NCI-H1105 (cell line): ENCODE results near the gene ALKBH5.

ENCODE experiments used
- DNase-seq: peaks from one replicate; lab custom pipeline; 2025; lab: John Stamatoyannopoulos, UW

ALKBH5 gene

DNA sequence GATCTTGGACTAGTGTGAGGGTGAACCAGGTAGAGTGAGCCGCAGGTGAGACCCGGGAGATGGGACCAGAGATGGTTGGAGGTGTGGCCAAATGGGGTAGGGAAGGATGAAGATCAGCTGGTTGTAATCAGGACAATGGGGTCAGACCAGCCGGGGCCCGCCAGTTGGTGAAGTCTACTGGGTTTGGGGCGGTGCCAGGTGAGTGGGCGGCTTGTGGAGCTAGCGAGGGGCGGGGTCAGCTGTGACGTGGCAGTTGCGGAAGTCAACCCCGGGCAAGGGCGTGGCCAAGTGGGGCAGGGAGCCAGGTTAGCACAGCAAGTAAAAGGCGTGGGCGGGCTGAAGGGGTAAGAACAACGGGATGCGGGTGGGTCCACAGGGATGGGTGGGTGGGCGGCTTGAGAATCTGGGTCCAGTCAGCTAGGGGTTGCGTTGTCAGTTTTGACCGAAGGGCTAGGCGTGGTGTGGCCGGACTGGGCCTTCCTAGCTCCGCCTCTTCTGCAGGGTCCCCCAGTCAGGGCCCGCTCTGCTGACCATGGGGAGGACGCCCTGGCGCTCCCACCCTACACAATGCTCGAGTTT, 25.5 kb upstream of the ALKBH5 start:
- DNase-seq, result no peak

- no peak for DNase-seq
Observed at GRCh38 chr17:18159551-18160120, 24.0 kb upstream of the ALKBH5 start.

DNA sequence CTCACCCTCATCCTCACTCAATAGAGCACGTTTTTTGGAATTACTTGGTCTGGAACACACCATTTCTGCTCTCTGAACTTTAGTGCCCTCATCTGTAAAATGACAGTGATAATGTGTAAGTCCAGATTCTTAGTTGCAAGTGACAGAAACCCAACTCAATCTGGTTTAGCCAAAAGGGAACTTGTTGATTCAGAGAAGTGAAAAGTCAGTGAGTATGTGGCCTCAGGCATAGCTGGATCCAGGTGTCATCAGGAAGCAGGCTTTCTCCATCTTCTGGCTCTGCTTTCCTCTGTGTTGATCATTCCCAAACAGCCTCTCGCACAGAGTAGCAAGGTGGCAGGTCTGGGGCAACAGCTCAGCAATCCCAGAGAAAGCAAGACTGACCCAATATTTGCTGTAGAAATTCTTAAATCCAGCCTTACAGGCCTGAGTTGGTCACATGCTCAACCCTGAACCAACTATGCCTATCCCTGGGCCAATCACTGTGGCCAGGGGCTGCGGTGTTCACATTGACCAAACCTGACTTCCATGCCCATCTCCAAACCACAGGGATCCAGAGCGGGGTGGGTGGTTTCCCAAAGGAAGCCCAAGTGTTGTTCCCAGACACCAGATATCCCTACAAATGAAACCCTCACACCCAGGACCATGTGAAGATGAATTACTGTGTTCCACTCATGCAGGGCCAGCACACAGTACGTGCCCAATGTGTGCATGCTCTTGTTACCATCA, 23.3 kb upstream of the ALKBH5 start:
- DNase-seq, result no peak

- DNase-seq, result no peak
Observed at GRCh38 chr17:18161207-18162145, 22.2 kb upstream of the ALKBH5 start.

DNA sequence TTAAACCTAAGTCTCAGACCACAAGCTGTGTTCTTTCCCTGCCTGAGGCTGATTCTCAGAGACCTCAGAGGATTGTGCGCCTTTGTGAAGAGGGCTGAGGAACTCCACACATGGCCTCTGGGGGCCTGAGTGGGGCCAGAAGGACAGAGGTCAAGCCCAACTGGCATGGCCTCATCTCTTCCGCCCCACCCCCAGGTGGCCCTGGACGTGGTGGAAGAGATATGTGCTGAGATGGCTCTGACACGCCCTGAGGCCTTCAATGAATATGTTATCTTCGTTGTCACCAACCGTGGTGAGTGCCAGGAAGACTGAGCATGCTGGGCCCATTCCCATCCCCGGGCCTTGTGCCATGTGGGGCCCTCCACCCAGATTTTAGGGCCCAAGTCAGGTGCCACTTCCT, 20.1 kb upstream of the ALKBH5 start:
- no peak for DNase-seq

DNA sequence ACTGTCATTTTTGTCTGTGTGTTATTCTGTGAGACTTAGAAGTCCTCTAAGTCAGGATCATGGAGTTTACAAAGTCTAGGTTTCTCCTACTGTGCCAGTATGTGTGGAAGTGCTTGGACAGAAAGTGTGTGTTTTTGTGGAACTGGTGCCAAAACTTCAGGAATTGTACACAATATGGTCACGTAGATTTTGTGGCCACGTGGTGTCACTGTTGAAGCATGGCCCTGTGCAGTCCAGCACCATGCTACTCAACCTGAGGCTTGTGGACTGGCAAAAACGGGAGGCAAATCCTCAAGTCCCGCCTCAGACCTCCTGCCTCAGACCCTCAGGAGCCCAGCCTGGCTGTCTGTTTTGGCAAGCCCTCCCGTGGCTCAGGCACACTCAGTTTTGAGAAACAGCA, 16.7 kb upstream of the ALKBH5 start:
- no peak for DNase-seq

GRCh38 chr17:18167421-18167820, 16.2 kb upstream of the ALKBH5 start:
- DNase-seq, result no peak

- DNase-seq, result no peak
Observed at GRCh38 chr17:18172531-18173278, 10.9 kb upstream of the ALKBH5 start.

- no peak for DNase-seq
Observed at GRCh38 chr17:18173740-18174139, 9.9 kb upstream of the ALKBH5 start.

- DNase-seq, result no peak
Observed at GRCh38 chr17:18176176-18176575, 7.5 kb upstream of the ALKBH5 start.

GRCh38 chr17:18177133-18177532, 6.5 kb upstream of the ALKBH5 start:
- DNase-seq, result no peak

DNA sequence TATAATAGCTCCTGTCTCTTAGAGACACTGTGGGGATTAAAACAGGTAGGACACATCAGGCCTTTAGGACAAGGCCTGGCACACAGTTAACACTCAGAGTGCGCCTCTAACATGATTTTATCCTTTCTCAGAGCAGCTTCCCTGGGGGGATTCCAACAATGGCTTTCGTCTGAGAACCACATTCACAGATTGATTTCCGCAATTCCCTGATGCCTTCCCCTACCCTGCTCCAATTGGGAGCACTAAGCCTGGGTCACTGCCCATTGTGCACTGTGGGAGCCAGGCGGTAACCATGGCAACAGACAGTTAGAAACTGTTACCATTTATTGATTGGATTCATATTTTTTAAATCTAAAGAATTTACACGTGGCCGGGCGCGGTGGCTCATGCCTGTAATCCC, 5.9 kb upstream of the ALKBH5 start:
- no peak for DNase-seq

DNA sequence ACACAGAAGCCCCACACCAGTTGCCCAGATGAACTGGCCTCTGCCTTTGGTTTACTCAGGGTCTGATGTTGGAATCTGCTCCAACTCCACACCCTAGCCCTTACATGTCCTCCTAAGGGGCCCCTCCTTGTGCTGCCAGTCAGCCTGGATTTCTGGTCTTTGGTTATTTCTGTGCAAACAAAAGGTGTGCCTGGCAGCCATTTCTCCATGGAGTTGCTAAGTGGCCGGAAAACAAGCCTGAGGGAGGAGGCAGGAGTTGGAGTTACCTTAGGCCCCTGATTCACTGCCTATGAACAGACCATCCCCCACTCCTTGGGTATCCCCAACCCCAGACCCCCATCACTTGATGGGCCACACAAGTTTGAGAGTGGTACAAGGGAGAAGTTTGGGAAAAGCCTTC, 4.4 kb upstream of the ALKBH5 start:
- no peak for DNase-seq

DNA sequence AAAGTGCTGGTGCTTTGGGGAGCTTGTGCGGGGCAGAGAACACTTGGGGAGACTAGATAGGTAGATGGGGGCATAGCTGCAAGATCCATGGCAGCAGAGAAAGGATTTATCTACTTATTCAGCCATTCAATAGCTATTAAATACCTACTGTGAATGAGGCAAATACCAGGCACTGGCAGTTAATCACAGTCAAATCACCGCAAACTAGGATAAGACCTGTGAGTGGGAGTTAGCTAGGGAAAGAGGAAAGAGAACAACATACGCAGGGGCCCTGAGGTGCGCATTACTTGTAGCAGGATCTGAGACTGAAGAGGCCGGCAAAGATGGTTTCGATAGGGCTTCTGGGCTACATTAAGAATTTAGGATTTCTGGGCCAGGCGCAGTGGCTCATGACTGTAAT, 3.8 kb upstream of the ALKBH5 start:
- no peak for DNase-seq

- DNase-seq, result no peak
Observed at GRCh38 chr17:18181358-18181757, 2.3 kb upstream of the ALKBH5 start.

DNA sequence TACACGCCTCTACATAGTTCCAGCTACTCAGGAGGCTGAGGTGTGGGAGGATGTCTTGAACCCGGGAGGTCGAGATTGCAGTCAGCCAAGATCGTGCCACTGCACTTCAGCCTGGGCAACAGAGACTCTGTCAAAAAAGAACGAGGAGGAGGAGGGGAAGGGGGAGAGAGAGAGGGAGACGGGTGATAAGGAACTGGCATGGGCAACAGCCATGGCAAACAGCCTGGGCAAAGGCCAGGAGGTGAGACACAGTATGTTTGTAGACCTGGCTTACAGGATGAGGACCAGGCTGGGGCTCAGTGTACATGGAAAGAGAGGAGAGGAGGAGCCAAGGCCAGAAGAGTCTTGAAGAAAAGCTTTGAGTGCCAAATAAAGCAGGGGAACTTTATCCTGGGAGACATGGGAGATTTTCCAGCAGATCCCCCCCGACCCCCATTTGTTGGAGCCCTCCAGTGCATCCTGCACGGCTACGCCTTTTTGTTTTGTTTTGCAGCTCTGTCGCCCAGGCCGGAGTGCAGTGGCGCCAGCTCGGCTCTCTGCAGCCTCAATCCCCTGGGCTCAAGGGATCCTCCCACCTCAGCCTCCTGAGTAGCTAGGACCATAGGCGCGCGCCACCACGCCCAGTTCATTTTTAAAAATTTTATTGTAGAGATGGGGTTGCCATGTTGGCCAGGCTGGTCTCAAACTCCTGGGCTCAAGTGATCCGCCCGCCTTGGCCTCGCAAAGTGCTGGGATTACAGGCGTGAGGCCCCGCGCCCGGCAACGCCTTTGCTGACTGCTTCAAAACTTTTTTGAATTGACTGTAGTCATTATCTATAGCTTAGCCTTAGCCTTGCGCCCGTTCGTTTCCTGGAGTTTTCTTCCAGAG, 1.3 kb upstream of the ALKBH5 start:
- no peak for DNase-seq

DNA sequence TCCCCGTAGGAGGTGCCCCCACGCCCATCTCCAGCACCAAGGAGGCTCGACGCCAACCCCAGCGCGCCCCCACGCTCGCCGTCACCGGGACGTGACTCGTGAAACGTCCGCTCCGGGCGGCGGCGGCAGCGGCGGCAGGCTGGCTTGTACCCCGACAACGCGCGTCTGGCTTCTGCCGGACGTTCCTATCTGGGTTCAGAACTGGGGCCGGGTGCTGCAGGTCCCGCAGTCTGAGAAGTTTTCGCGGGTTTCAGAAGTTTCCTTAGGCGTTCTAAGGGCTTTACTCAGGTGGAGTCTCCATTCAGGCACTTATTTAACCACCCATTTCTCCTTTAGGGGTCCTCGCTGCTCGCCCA, 672 bp upstream of the ALKBH5 start:
- DNase-seq, result peak; percentile 73

DNA sequence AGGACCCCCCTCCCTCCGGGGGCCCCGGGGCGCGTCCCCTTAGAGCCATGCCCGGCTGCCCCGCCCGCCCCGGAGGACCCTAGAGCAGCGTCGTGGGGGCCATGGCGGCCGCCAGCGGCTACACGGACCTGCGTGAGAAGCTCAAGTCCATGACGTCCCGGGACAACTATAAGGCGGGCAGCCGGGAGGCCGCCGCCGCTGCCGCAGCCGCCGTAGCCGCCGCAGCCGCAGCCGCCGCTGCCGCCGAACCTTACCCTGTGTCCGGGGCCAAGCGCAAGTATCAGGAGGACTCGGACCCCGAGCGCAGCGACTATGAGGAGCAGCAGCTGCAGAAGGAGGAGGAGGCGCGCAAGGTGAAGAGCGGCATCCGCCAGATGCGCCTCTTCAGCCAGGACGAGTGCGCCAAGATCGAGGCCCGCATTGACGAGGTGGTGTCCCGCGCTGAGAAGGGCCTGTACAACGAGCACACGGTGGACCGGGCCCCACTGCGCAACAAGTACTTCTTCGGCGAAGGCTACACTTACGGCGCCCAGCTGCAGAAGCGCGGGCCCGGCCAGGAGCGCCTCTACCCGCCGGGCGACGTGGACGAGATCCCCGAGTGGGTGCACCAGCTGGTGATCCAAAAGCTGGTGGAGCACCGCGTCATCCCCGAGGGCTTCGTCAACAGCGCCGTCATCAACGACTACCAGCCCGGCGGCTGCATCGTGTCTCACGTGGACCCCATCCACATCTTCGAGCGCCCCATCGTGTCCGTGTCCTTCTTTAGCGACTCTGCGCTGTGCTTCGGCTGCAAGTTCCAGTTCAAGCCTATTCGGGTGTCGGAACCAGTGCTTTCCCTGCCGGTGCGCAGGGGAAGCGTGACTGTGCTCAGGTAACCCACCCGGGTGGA, 759 bp downstream of the ALKBH5 start:
- DNase-seq, result peak; percentile 32

DNA sequence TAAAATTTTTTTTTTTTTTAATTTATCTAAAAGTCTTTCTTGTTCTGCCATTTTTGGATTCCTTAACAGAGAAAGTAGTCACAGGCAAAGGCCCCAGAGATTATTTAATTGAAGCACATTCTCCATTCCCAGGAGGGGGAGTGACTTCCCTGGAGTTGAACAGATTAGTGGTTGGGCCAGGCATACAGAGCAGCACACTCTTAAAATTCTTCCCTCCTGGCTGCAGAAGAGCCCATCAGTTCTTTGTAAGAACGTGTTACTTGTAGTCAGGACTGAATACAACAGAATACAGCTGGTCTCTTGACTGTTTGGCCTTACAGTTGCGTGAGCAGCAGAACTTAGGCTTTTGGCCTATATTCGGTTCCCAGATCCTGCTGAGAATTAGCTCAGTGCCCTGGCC, 1.8 kb downstream of the ALKBH5 start:
- DNase-seq, result no peak
